GM19467 (cell line): ENCODE results near the gene DYNC1LI1.
"Not testable (repeated sequence)": the region's sequence is repeated elsewhere in the genome, so short reads cannot be mapped to it uniquely, and the experiment has no call there.

Source experiments
- ATAC-seq: cut with Tn5 transposase; IDR thresholded peaks from one replicate; pipeline ENCODE4 v1.9.1; 2021; ENCODE audit warnings: mild to moderate bottlenecking, moderate library complexity; ENCODE audit not compliant: unreplicated experiment

Gene DYNC1LI1

GRCh38 chr3:32540899-32541298, 29.8 kb downstream of the DYNC1LI1 start:
- no peak for ATAC-seq

- no peak for ATAC-seq
Observed at GRCh38 chr3:32532434-32532833, 38.2 kb downstream of the DYNC1LI1 start.

- ATAC-seq: no peak
Observed at GRCh38 chr3:32531010-32531647, 39.5 kb downstream of the DYNC1LI1 start.

GRCh38 chr3:32525720-32526119, 44.9 kb downstream of the DYNC1LI1 start:
- ATAC-seq: no peak

GRCh38 chr3:32522682-32523081, 48.0 kb downstream of the DYNC1LI1 start:
- ATAC-seq: no peak

- not testable (repeated sequence) for ATAC-seq
Observed at GRCh38 chr3:32518921-32519320, 51.7 kb downstream of the DYNC1LI1 start.

- ATAC-seq: not testable (repeated sequence)
Observed at GRCh38 chr3:32516751-32517150, 53.9 kb downstream of the DYNC1LI1 start.

- ATAC-seq: no peak
Observed at GRCh38 chr3:32511005-32511404, 59.7 kb downstream of the DYNC1LI1 start.

- ATAC-seq: peak; percentile 69
Observed at GRCh38 chr3:32510075-32510724, 60.5 kb downstream of the DYNC1LI1 start.

- ATAC-seq: no peak
Observed at GRCh38 chr3:32508711-32509110, 61.9 kb downstream of the DYNC1LI1 start.

- ATAC-seq: no peak
Observed at GRCh38 chr3:32506466-32506865, 64.2 kb downstream of the DYNC1LI1 start.

GRCh38 chr3:32502946-32503286, 67.7 kb downstream of the DYNC1LI1 start:
- peak; percentile 1 for ATAC-seq

- peak; percentile 63 for ATAC-seq
Observed at GRCh38 chr3:32502118-32502945, 68.3 kb downstream of the DYNC1LI1 start, which contains the start of gene CMTM6. CMTM6 (minus strand) TSS chr3:32502852; CDS start chr3:32502745, 107 bp downstream.

GRCh38 chr3:32501783-32502117, 68.9 kb downstream of the DYNC1LI1 start:
- ATAC-seq: no peak

- ATAC-seq: no peak
Observed at GRCh38 chr3:32500880-32501782, 69.5 kb downstream of the DYNC1LI1 start.

GRCh38 chr3:32500231-32500630, 70.4 kb downstream of the DYNC1LI1 start:
- no peak for ATAC-seq

- no peak for ATAC-seq
Observed at GRCh38 chr3:32499585-32499984, 71.1 kb downstream of the DYNC1LI1 start.

- no peak for ATAC-seq
Observed at GRCh38 chr3:32498992-32499391, 71.7 kb downstream of the DYNC1LI1 start.

GRCh38 chr3:32498252-32498651, 72.4 kb downstream of the DYNC1LI1 start:
- ATAC-seq: no peak

- ATAC-seq: no peak
Observed at GRCh38 chr3:32495609-32496008, 75.0 kb downstream of the DYNC1LI1 start.

GRCh38 chr3:32495085-32495484, 75.6 kb downstream of the DYNC1LI1 start:
- ATAC-seq: no peak
